HL-60/S4 (cell line): ENCODE results near the gene FAM90A26.
"Not testable (repeated sequence)": the region's sequence is repeated elsewhere in the genome, so short reads cannot be mapped to it uniquely, and the experiment has no call there.

Experiments
- in situ Hi-C: fragments of 300-500 bp; cut with MboI; formaldehyde crosslinking; loops from 2 replicates; pipeline ENCODE4 v1.14.3; 2022; ENCODE audit warnings: low sequenced_read_pairs

FAM90A26 gene

GRCh38 chr4:9155101-9155886 lies 14.9 kb upstream of the FAM90A26 start:
- in situ Hi-C loops: not testable (repeated sequence)

DNA sequence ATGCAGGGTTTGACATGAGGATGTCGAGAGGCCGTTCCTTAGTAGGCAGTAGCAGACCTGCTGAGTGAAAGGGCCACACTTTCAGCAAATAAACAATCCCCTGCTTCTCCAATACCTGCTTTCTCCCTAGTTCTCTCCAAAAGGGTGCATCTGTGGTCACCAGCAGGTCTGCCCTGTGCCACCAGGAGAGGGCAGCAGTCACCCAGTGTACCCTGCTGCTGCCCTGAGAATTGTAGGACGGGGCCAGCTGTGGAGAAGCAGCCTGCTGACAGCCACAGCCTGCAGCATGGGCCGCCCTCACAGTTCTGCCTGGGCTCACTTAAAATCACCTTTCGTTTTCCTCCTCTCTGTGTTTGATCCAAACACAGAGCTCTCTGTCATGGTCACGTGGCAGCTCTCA lies 11.8 kb upstream of the FAM90A26 start:
- in situ Hi-C loops: not testable (repeated sequence)

- in situ Hi-C loops: not testable (repeated sequence)
Observed at GRCh38 chr4:9160046-9160445, 10.2 kb upstream of the FAM90A26 start.

DNA sequence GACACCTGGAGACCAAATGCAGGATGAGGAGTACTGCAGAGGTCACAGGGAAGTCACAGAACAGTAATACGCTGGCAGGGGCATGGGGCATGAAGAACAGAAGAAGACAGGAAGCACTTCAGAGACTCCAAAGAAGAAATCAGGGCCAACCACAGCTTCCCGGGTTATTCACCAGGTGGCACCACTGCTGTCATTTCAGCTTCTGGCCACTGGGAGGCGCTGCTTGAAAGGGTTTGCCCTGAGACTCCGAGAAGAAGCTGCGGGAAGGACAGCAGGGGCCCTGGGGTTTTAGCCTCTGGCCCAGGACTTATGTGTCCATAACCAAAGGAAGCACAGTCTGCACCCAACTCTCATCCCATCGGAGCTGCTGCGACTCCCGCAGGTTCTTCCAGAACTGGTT lies 4.2 kb upstream of the FAM90A26 start:
- in situ Hi-C loops: not testable (repeated sequence)

- in situ Hi-C loops: not testable (repeated sequence)
Observed at GRCh38 chr4:9210357-9210756, 40.1 kb downstream of the FAM90A26 start, which contains the start of gene USP17L10. Gene USP17L10, plus strand, starts transcription at chr4:9210657. Its CDS starts 0 bp downstream, at chr4:9210657.

DNA sequence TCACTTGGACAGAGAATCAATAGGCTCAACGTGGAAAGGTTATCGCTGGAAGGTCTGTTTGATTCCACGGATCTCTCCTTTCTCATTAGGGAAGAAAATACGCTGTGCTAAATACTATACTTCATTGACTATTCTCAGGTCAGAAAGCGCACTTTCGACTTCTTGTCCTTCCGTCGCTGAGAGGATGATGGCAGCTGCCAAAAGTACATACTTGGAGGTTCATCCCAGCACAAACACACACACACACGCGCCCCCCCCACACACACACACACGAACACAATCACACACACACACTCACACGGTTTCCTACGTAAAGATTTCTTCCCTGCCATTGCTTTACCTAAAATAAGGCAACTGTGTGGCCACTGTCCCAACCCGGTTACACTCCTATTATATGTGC lies 44.5 kb downstream of the FAM90A26 start:
- in situ Hi-C loops: not testable (repeated sequence)

DNA sequence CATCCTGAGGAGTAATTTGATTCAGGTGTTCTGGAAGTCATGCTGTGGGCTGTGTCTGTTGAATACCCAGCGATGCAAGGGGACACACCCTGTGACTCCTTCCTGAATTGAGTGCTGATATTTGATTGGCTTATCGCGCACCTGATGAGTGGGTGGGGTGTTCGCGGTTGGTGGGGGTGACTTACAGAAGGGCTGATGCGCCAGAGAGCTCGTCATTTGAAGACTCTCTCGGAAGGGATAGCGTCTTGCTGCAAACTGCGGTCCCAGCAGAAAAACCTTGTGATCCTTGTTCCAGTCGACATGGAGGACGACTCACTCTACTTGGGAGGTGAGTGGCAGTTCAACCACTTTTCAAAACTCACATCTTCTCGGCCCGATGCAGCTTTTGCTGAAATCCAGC lies 44.9 kb downstream of the FAM90A26 start, which contains the start of gene USP17L11:
USP17L11 (plus strand) TSS at position 301 of the 400 bp plus-strand sequence; CDS start at position 301, 0 bp downstream.
- in situ Hi-C loops: not testable (repeated sequence)

GRCh38 chr4:9219852-9220251 lies 49.6 kb downstream of the FAM90A26 start, which contains the start of gene USP17L12:
Gene USP17L12, plus strand, starts transcription at chr4:9220152. Its CDS starts 0 bp downstream, at chr4:9220152.
- in situ Hi-C loops: not testable (repeated sequence)

DNA sequence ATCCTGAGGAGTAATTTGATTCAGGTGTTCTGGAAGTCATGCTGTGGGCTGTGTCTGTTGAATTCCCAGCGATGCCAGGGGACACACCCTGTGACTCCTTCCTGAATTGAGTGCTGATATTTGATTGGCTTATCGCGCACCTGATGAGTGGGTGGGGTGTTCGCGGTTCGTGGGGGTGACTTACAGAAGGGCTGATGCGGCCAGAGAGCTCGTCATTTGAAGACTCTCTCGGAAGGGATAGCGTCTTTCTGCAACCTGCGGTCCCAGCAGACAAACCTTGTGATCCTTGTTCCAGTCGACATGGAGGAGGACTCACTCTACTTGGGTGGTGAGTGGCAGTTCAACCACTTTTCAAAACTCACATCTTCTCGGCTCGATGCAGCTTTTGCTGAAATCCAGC lies 54.4 kb downstream of the FAM90A26 start, which contains the start of gene USP17L13:
USP17L13 (plus strand) TSS at position 301 of the 400 bp plus-strand sequence; CDS start at position 301, 0 bp downstream.
- in situ Hi-C loops: not testable (repeated sequence)
